SK-N-MC (cell line): ENCODE results near the gene PRKG1.

Experiments used
- EZH2 ChIP-seq: fragments of 200-600 bp; sonication (generic); IDR thresholded peaks from one replicate; pipeline ENCODE4 v1.6.1; 2017; ENCODE audit warnings: antibody characterized with exemption
- POLR2AphosphoS5 ChIP-seq: IDR thresholded peaks from 2 replicates; pipeline ENCODE4 v1.6.1; 2012; ENCODE audit warnings: mild to moderate bottlenecking, low read depth, low read length, borderline replicate concordance

DNA sequence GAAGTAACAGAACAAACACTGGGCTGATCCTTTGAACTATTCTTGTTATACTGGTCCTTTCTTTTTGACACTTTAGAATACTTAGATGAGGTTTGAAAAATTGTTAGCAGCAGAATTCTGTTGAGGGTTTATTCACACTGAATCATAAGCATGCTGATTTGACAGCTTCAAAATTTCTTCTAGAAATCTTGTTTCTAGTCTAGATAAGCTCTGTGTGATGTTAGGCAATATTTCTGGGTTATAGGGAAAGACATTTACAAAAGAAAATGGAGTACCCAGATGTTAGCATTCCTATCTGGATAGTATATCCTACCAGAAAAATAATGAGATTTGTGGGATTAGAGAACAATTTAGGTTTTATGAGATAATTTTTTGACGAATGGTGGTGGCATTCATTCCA, 613.0 kb downstream of the PRKG1 start:
- no peak for TF ChIP-seq EZH2
- TF ChIP-seq POLR2AphosphoS5, result no peak
